Stimulated activated CD4-positive, alpha-beta T cell treated with anti-CD3 and anti-CD28 coated beads, Interleukin-4, amount 100 ng/mL, for 1 hour (primary cell): ENCODE data around the gene DQX1.
"Not testable (repeated sequence)": the region's sequence is repeated elsewhere in the genome, so short reads cannot be mapped to it uniquely, and the experiment has no call there.

Source experiments
- DNase-seq: peaks from one replicate; pipeline ENCODE4 v3.0.0-alpha.2; 2020

The DQX1 gene

GRCh38 chr2:74525717-74526648 is at the start of gene DQX1:
Gene DQX1, minus strand, starts transcription at chr2:74526231. Its CDS starts 502 bp downstream, at chr2:74525729.
- no peak for DNase-seq

- no peak for DNase-seq
These were observed 49.3 kb upstream of the DQX1 start for GRCh38 chr2:74575320-74575719.

GRCh38 chr2:74573747-74574562 is 47.9 kb upstream of the DQX1 start:
- DNase-seq, result no peak

- no peak for DNase-seq
These were observed 46.3 kb upstream of the DQX1 start for GRCh38 chr2:74572178-74572925.

GRCh38 chr2:74571058-74571457 is 45.0 kb upstream of the DQX1 start:
- DNase-seq, result no peak

GRCh38 chr2:74569686-74570085 is 43.7 kb upstream of the DQX1 start:
- DNase-seq, result no peak

- DNase-seq, result no peak
These were observed 41.9 kb upstream of the DQX1 start for GRCh38 chr2:74567881-74568280.

GRCh38 chr2:74566754-74567085 is 40.7 kb upstream of the DQX1 start:
- DNase-seq, result no peak

- DNase-seq, result no peak
These were observed 40.2 kb upstream of the DQX1 start for GRCh38 chr2:74566076-74566753.

GRCh38 chr2:74564222-74564621 is 38.2 kb upstream of the DQX1 start:
- no peak for DNase-seq

- DNase-seq, result no peak
These were observed 36.2 kb upstream of the DQX1 start for GRCh38 chr2:74562126-74562775.

GRCh38 chr2:74561022-74561421 is 35.0 kb upstream of the DQX1 start:
- not testable (repeated sequence) for DNase-seq

GRCh38 chr2:74560591-74560990 is 34.6 kb upstream of the DQX1 start:
- no peak for DNase-seq

GRCh38 chr2:74559912-74560311 is 33.9 kb upstream of the DQX1 start:
- no peak for DNase-seq

GRCh38 chr2:74558284-74559230 is 32.5 kb upstream of the DQX1 start:
- DNase-seq, result no peak

- no peak for DNase-seq
These were observed 30.9 kb upstream of the DQX1 start for GRCh38 chr2:74556831-74557370.

GRCh38 chr2:74556159-74556558 is 30.1 kb upstream of the DQX1 start:
- no peak for DNase-seq

GRCh38 chr2:74555610-74556103 is 29.6 kb upstream of the DQX1 start:
- no peak for DNase-seq

GRCh38 chr2:74554820-74555531 is 28.9 kb upstream of the DQX1 start:
- peak; percentile 51 for DNase-seq
